HCT116 (cell line): Measurements from ENCODE around the gene TNFRSF12A. TPM values are rescaled to one million over a fixed set of nuclear protein-coding genes. Genes with fewer than 3 reads are reported as not detected.

Source experiments
- ATAC-seq: fragments of 200-7000 bp; cut with Tn5 transposase; 2 replicates; pipeline ENCODE4 v1.9.1; 2020; ENCODE audit warnings: mild to moderate bottlenecking, moderate library complexity
- BruUV-seq: library from RNA; stranded (reverse); fragments of 400-500 nt; replicated peaks from 2 replicates; lab custom pipeline; 2021; lab: Mats Ljungman, UMichigan
- CTCF ChIA-PET: fragments of 300-600 bp; sonication (Branson Sonifier 250); formaldehyde crosslinking; loops from one replicate; lab custom pipeline; 2021; ENCODE audit warnings: antibody characterized with exemption; lab: Charles Lee
- POLR2A ChIA-PET: fragments of 300-600, 350-600 bp; sonication (Branson Sonifier 250); formaldehyde crosslinking; loops from one replicate; lab custom pipeline; 2021; ENCODE audit warnings: antibody characterized with exemption; lab: Charles Lee
- RAD21 ChIA-PET, 2 experiments: fragments of 300-600 bp; sonication (Branson Sonifier 250); formaldehyde crosslinking; loops; one replicate each; lab custom pipeline; 2023; ENCODE audit warnings: low total read pairs in 2 of 2; ENCODE audit not compliant: uncharacterized antibody in 2 of 2, unreplicated experiment in 2 of 2, low non-redundant PET in 1 of 2; lab: Charles Lee
- DNase-seq: peaks from one replicate; pipeline ENCODE4 v3.0.0-alpha.2; 2010; ENCODE audit warnings: low read depth, low spot score
- H2AFZ ChIP-seq: fragments of 200-600 bp; shearing (Covaris generic), sonication (generic); 2 replicates; pipeline ENCODE4 v1.6.1; 2017; ENCODE audit warnings: low read depth, mixed run types, mixed read lengths, antibody characterized with exemption, low read length; ENCODE audit not compliant: poor library complexity, severe bottlenecking
- H3K27ac ChIP-seq: 2 replicates; pipeline ENCODE4 v1.5.1; 2012; ENCODE audit warnings: low read depth, low read length
- H3K27me3 ChIP-seq: fragments of 200-600 bp; sonication (generic); 2 replicates; pipeline ENCODE4 v1.6.1; 2016; ENCODE audit warnings: mixed run types, low read length, mixed read lengths; ENCODE audit not compliant: insufficient read depth
- H3K36me3 ChIP-seq, 2 experiments: fragments of 200-500 bp in 1 of 2; fragments of 200-600 bp in 1 of 2; sonication (Bioruptor generic) in 1 of 2; sonication (generic) in 1 of 2; 2 replicates each; pipeline versions ENCODE4 v1.5.1 to v1.6.1; 2014 to 2016; ENCODE audit warnings: low read length in 2 of 2, inconsistent platforms in 1 of 2, mixed read lengths in 1 of 2, mixed run types in 1 of 2; ENCODE audit not compliant: insufficient read depth in 2 of 2, control insufficient read depth in 1 of 2
- H3K4me1 ChIP-seq, 2 experiments: fragments of 200-600 bp in 1 of 2; sonication (generic) in 1 of 2; 2 replicates each; pipeline versions ENCODE4 v1.5.1 to v1.6.1; 2012 to 2017; ENCODE audit warnings: low read length in 2 of 2, inconsistent platforms in 1 of 2, mild to moderate bottlenecking in 1 of 2, mixed read lengths in 1 of 2, mixed run types in 1 of 2, moderate library complexity in 1 of 2; ENCODE audit not compliant: insufficient read depth in 2 of 2, control insufficient read depth in 1 of 2
- H3K4me2 ChIP-seq: fragments of 200-600 bp; sonication (generic); 2 replicates; pipeline ENCODE4 v1.6.1; 2017; ENCODE audit warnings: mixed run types, low read length, mixed read lengths
- H3K4me3 ChIP-seq, 2 experiments: fragments of 200-600 bp in 1 of 2; sonication (generic) in 1 of 2; replicated peaks in 1 of 2; 2 replicates each; pipeline ENCODE4 v1.5.1; 2011 to 2016; ENCODE audit warnings: low read length in 2 of 2, control low read depth in 1 of 2, low read depth in 1 of 2, mild to moderate bottlenecking in 1 of 2, mixed read lengths in 1 of 2, mixed run types in 1 of 2
- H3K79me2 ChIP-seq: fragments of 200-600 bp; sonication (generic); 2 replicates; pipeline ENCODE4 v1.6.1; 2017; ENCODE audit warnings: mild to moderate bottlenecking, mixed run types, low read length, moderate library complexity, mixed read lengths; ENCODE audit not compliant: insufficient read depth
- H3K9ac ChIP-seq: fragments of 200-600 bp; sonication (generic); 2 replicates; pipeline ENCODE4 v1.6.1; 2016; ENCODE audit warnings: low read length, mixed read lengths
- H3K9me2 ChIP-seq: fragments of 200-600 bp; sonication (generic), shearing (Covaris generic); 2 replicates; pipeline ENCODE4 v1.6.1; 2017; ENCODE audit warnings: mixed run types, mild to moderate bottlenecking, moderate library complexity; ENCODE audit not compliant: insufficient read depth
- H3K9me3 ChIP-seq, 2 experiments: fragments of 200-500 bp in 1 of 2; fragments of 200-600 bp in 1 of 2; sonication (Bioruptor generic) in 1 of 2; sonication (generic) in 1 of 2; 2 replicates each; pipeline ENCODE4 v1.6.1; 2014 to 2017; ENCODE audit warnings: low read length in 2 of 2, mixed read lengths in 2 of 2, inconsistent platforms in 1 of 2, low read depth in 1 of 2, mild to moderate bottlenecking in 1 of 2, mixed run types in 1 of 2, moderate library complexity in 1 of 2; ENCODE audit not compliant: control insufficient read depth in 1 of 2, insufficient read depth in 1 of 2
- H4K20me1 ChIP-seq: fragments of 200-600 bp; sonication (generic), shearing (Covaris generic); 2 replicates; pipeline ENCODE4 v1.6.1; 2017; ENCODE audit warnings: mixed run types, mild to moderate bottlenecking, moderate library complexity; ENCODE audit not compliant: insufficient read depth
- CBX3 ChIP-seq: IDR thresholded peaks from 2 replicates; pipeline ENCODE4 v1.6.1; 2012; ENCODE audit warnings: low read depth
- EZH2phosphoT487 ChIP-seq: fragments of 200-600 bp; IDR thresholded peaks from 2 replicates; pipeline ENCODE4 v1.6.1; 2018; ENCODE audit warnings: antibody characterized with exemption, borderline replicate concordance
- POLR2A ChIP-seq: IDR thresholded peaks from 2 replicates; pipeline ENCODE4 v1.7.0; 2011; ENCODE audit warnings: borderline replicate concordance; ENCODE audit not compliant: insufficient read depth, insufficient read length; ENCODE audit errors: extremely low read depth
- POLR2AphosphoS5 ChIP-seq: IDR thresholded peaks from 2 replicates; pipeline ENCODE4 v1.6.1; 2011; ENCODE audit warnings: mild to moderate bottlenecking, low read depth, low read length, moderate library complexity
- REST ChIP-seq: IDR thresholded peaks from 2 replicates; pipeline ENCODE4 v1.6.1; 2012; ENCODE audit warnings: low read depth
- SIN3A ChIP-seq: IDR thresholded peaks from 2 replicates; pipeline ENCODE4 v1.6.1; 2012; ENCODE audit warnings: low read depth
- SRF ChIP-seq: IDR thresholded peaks from 2 replicates; pipeline ENCODE4 v1.6.1; 2012; ENCODE audit warnings: low read depth
- ZNF274 ChIP-seq: fragments of 200-500 bp; sonication (Bioruptor generic); IDR thresholded peaks from 2 replicates; pipeline ENCODE4 v1.6.1; 2014; ENCODE audit warnings: mild to moderate bottlenecking, low read depth, low read length, inconsistent platforms
- intact Hi-C: fragments of 100-400 bp; cut with micrococcal nuclease; formaldehyde crosslinking; loops from 2 replicates; pipeline ENCODE4 v1.10.0; 2022
- total RNA-seq: library from RNA; stranded (reverse); gene quantifications from one replicate; pipeline ENCODE4 v1.2.1, GENCODE V29; 2021; ENCODE audit not compliant: unreplicated experiment

The TNFRSF12A gene
- total RNA-seq, 1 experiment from 2014 or later = 188 TPM

GRCh38 chr16:2973605-2974318, 46.4 kb upstream of the TNFRSF12A start (continued):
- TF ChIP-seq REST (no peak), ZNF274 (no peak), CBX3 (no peak)
- TF ChIP-seq, all 23 proteins: peak for 0

- Histone ChIP-seq H3K4me2 (no peak overlapping the region), H3K4me1 (peaks cover 11 to 31% of the 10 kb centered on the region in 2 experiments; a peak in 3 of 4 replicates), H3K9me3 (no peaks in the 10 kb centered on the region), H2AFZ (no peak overlapping the region), H3K4me3 (no peak overlapping the region), H3K27me3 (no peaks in the 10 kb centered on the region), H3K9ac (no peak overlapping the region), H3K9me2 (no peaks in the 10 kb centered on the region), H3K27ac (peak overlapping the region; percentile 8; the same call in 1 of the 2 replicates), H4K20me1 (peaks cover 6% of the 10 kb centered on the region; the same call in 1 of the 2 replicates), H3K79me2 (peaks cover 76% of the 10 kb centered on the region), H3K36me3 (peaks cover 5 to 40% of the 10 kb centered on the region in 2 experiments; a peak in 3 of 4 replicates)
- no peak for DNase-seq
- ATAC-seq = no peak
- RAD21 ChIA-PET = no interaction called here
- BruUV-seq = no TSS peak
- CTCF ChIA-PET = no interaction called here
- POLR2A ChIA-PET = interaction anchor here (1.0 kb wide), 1 partner anchor 54 kb away, joined by 3 read pairs; no protein-coding TSS in a partner anchor
- TF ChIP-seq SIN3A = no peak
- TF ChIP-seq POLR2AphosphoS5 = peak; percentile 13; the same call in 1 of the 2 replicates
- TF ChIP-seq POLR2A = no peak
- TF ChIP-seq EZH2phosphoT487 = no peak
- TF ChIP-seq SRF = no peak
- intact Hi-C loops = no loop called here
Measured at GRCh38 chr16:2974319-2975056, 45.7 kb upstream of the TNFRSF12A start.
